Activated CD8-positive, alpha-beta memory T cell treated with anti-CD3 and anti-CD28 coated beads, Interleukin-2, amount 10 ng/mL, durations not matched to agents 7 days and 5 days (primary cell): ENCODE data around the gene SP7. TPM values are rescaled to one million over a fixed set of nuclear protein-coding genes. Genes with fewer than 3 reads are reported as not detected.
A peak's percentile ranks its signal among the peaks of the same experiment; 100 is the strongest.
"Not testable (repeated sequence)": the region's sequence is repeated elsewhere in the genome, so short reads cannot be mapped to it uniquely, and the experiment has no call there.

Experiments used
- ATAC-seq: fragments of 150-1000 bp; cut with Tn5 transposase; one replicate; pipeline ENCODE4 v1.10.0; 2021; ENCODE audit warnings: moderate library complexity
- CTCF ChIA-PET: fragments of 350-600 bp; sonication (Branson Sonifier 250); formaldehyde crosslinking; loops from one replicate; lab custom pipeline; 2021; ENCODE audit warnings: antibody characterized with exemption; lab: Charles Lee
- DNase-seq: peaks from one replicate; pipeline ENCODE4 v3.0.0-alpha.2; 2020
- H3K27ac Mint-ChIP-seq: one replicate; pipeline ENCODE4 v1.8.0; 2021; ENCODE audit warnings: mild to moderate bottlenecking, mixed read lengths
- H3K27me3 Mint-ChIP-seq: one replicate; pipeline ENCODE4 v1.8.0; 2021; ENCODE audit warnings: mixed read lengths
- H3K36me3 Mint-ChIP-seq: one replicate; pipeline ENCODE4 v1.8.0; 2021; ENCODE audit warnings: mild to moderate bottlenecking, mixed read lengths
- H3K4me1 Mint-ChIP-seq: one replicate; pipeline ENCODE4 v1.8.0; 2021; ENCODE audit warnings: mixed read lengths
- H3K4me3 Mint-ChIP-seq: one replicate; pipeline ENCODE4 v1.8.0; 2021; ENCODE audit warnings: mild to moderate bottlenecking, moderate library complexity, mixed read lengths
- H3K9me3 Mint-ChIP-seq: one replicate; pipeline ENCODE4 v1.8.0; 2022; ENCODE audit warnings: low read depth, mixed read lengths
- total RNA-seq, 2 experiments: library from RNA; stranded (reverse); gene quantifications; one replicate each; pipeline ENCODE4 v1.2.3, GENCODE V29; 2021

The SP7 gene
- total RNA-seq, 2 experiments from 2014 or later = not detected

- peak; percentile 72 for ATAC-seq
- Mint-ChIP-seq H3K4me1 (peaks cover 64% of the 10 kb centered on the region), H3K4me3 (peak within 1 kb of the TSS; percentile 81), H3K27me3 (no peaks in the 10 kb centered on the region), H3K9me3 (no peaks in the 10 kb centered on the region), H3K27ac (peak within 1 kb of the TSS; percentile 83), H3K36me3 (peaks cover 34% of the 10 kb centered on the region)
- peak; percentile 94 for DNase-seq
- CTCF ChIA-PET = interaction anchor here (0.9 to 7.4 kb wide), 14 partner anchors 11 to 141 kb away, joined by 3 to 83 read pairs (median 4); partner anchors contain the start of genes AAAS and ITGB7
These were observed 36.5 kb downstream of the SP7 start, which contains the start of gene MYG1 for GRCh38 chr12:53299454-53300180. TSS of gene MYG1 (plus strand) at chr12:53299695. CDS start at chr12:53299738, 43 bp downstream.

GRCh38 chr12:53299101-53299453, 37.1 kb downstream of the SP7 start:
- DNase-seq (peak; percentile 59), ATAC-seq (peak; percentile 32)
- peak overlapping the region; percentile 81 for H3K4me3 Mint-ChIP-seq
- peaks cover 37% of the 10 kb centered on the region for H3K36me3 Mint-ChIP-seq
- no peaks in the 10 kb centered on the region for H3K27me3 Mint-ChIP-seq
- H3K4me1 Mint-ChIP-seq = peaks cover 69% of the 10 kb centered on the region
- H3K27ac Mint-ChIP-seq = peak overlapping the region; percentile 83
- H3K9me3 Mint-ChIP-seq = no peaks in the 10 kb centered on the region
- CTCF ChIA-PET = interaction anchor here (0.9 to 7.4 kb wide), 12 partner anchors 10 to 140 kb away, joined by 3 to 83 read pairs (median 4); partner anchors contain the start of genes AAAS and ITGB7

GRCh38 chr12:53298164-53298563, 38.0 kb downstream of the SP7 start:
- no peak for DNase-seq
- Mint-ChIP-seq H3K4me1 (peaks cover 71% of the 10 kb centered on the region), H3K27ac (peak overlapping the region; percentile 44), H3K36me3 (peaks cover 41% of the 10 kb centered on the region), H3K4me3 (peak overlapping the region; percentile 25), H3K27me3 (no peaks in the 10 kb centered on the region), H3K9me3 (no peaks in the 10 kb centered on the region)
- ATAC-seq = no peak
- CTCF ChIA-PET = interaction anchor here (1.2 to 7.4 kb wide), 4 partner anchors 11 to 84 kb away, joined by 3 to 83 read pairs (median 11); partner anchors contain the start of gene AAAS

- H3K27me3 Mint-ChIP-seq, H3K9me3 Mint-ChIP-seq, ATAC-seq, DNase-seq: not testable (repeated sequence)
- Mint-ChIP-seq H3K4me3 (peak overlapping the region; percentile 98), H3K4me1 (peaks cover 64% of the 10 kb centered on the region), H3K27ac (peak overlapping the region; percentile 62), H3K36me3 (peaks cover 39% of the 10 kb centered on the region)
- CTCF ChIA-PET = interaction anchor here (0.6 to 7.4 kb wide), 7 partner anchors 25 to 212 kb away, joined by 3 to 83 read pairs (median 6); partner anchors contain the start of genes AAAS and ESPL1
These were observed 39.0 kb downstream of the SP7 start for GRCh38 chr12:53297106-53297505.

- Mint-ChIP-seq H3K4me1 (peaks cover 54% of the 10 kb centered on the region), H3K9me3 (no peaks in the 10 kb centered on the region), H3K4me3 (peak overlapping the region; percentile 98), H3K27ac (peak overlapping the region; percentile 92), H3K27me3 (no peaks in the 10 kb centered on the region), H3K36me3 (peaks cover 40% of the 10 kb centered on the region)
- ATAC-seq (peak; percentile 0), DNase-seq (no peak)
- CTCF ChIA-PET = interaction anchor here (0.6 to 4.4 kb wide), 17 partner anchors 9 to 230 kb away, joined by 3 to 49 read pairs (median 5); partner anchors contain the start of genes AAAS, CSAD and ZNF740
These were observed 40.3 kb downstream of the SP7 start for GRCh38 chr12:53295891-53296219.

- Mint-ChIP-seq H3K4me1 (peaks cover 49% of the 10 kb centered on the region), H3K27ac (peak within 1 kb of the TSS; percentile 92), H3K36me3 (peaks cover 43% of the 10 kb centered on the region), H3K4me3 (peak within 1 kb of the TSS; percentile 98), H3K9me3 (no peaks in the 10 kb centered on the region), H3K27me3 (no peaks in the 10 kb centered on the region)
- ATAC-seq (peak; percentile 88), DNase-seq (peak; percentile 93)
- CTCF ChIA-PET = interaction anchor here (0.6 to 4.4 kb wide), 21 partner anchors 8 to 229 kb away, joined by 3 to 49 read pairs (median 4); partner anchors contain the start of genes AAAS, CSAD, ESPL1 and ZNF740
These were observed 40.9 kb downstream of the SP7 start, which contains the start of gene PFDN5 for GRCh38 chr12:53295070-53295890. TSS of gene PFDN5 (plus strand) at chr12:53295542. CDS start at chr12:53295568, 26 bp downstream.

- no peaks in the 10 kb centered on the region for H3K9me3 Mint-ChIP-seq
- no peaks in the 10 kb centered on the region for H3K27me3 Mint-ChIP-seq
- DNase-seq (no peak), ATAC-seq (no peak)
- H3K36me3 Mint-ChIP-seq = peaks cover 49% of the 10 kb centered on the region
- H3K4me1 Mint-ChIP-seq = peaks cover 35% of the 10 kb centered on the region
- no peak overlapping the region for H3K27ac Mint-ChIP-seq
- CTCF ChIA-PET = interaction anchor here (0.8 to 4.4 kb wide), 5 partner anchors 29 to 84 kb away, joined by 3 to 49 read pairs (median 3); partner anchors contain the start of gene AAAS
- no peak overlapping the region for H3K4me3 Mint-ChIP-seq
These were observed 43.7 kb downstream of the SP7 start for GRCh38 chr12:53292426-53292825.

- CTCF ChIA-PET = interaction anchor here (1.3 to 1.7 kb wide), 3 partner anchors 21 to 218 kb away, joined by 3 to 4 read pairs (median 3); no protein-coding TSS in a partner anchor
- no peak for DNase-seq
- no peaks in the 10 kb centered on the region for H3K9me3 Mint-ChIP-seq
- H3K4me1 Mint-ChIP-seq = peaks cover 20% of the 10 kb centered on the region
- no peak overlapping the region for H3K4me3 Mint-ChIP-seq
- peaks cover 49% of the 10 kb centered on the region for H3K36me3 Mint-ChIP-seq
- H3K27ac Mint-ChIP-seq = no peak overlapping the region
- no peak for ATAC-seq
- H3K27me3 Mint-ChIP-seq = no peaks in the 10 kb centered on the region
These were observed 45.5 kb downstream of the SP7 start for GRCh38 chr12:53290661-53291060.

GRCh38 chr12:53289891-53290290, 46.3 kb downstream of the SP7 start:
- Mint-ChIP-seq H3K36me3 (peaks cover 47% of the 10 kb centered on the region), H3K9me3 (no peaks in the 10 kb centered on the region), H3K4me1 (peaks cover 13% of the 10 kb centered on the region), H3K27ac (no peak overlapping the region), H3K4me3 (no peak overlapping the region), H3K27me3 (no peaks in the 10 kb centered on the region)
- no peak for ATAC-seq
- no peak for DNase-seq
- CTCF ChIA-PET = interaction anchor here (1.4 to 2.7 kb wide), 3 partner anchors 21 to 73 kb away, joined by 3 to 9 read pairs (median 5); no protein-coding TSS in a partner anchor

- no peak for ATAC-seq
- H3K36me3 Mint-ChIP-seq = peaks cover 50% of the 10 kb centered on the region
These were observed 47.8 kb downstream of the SP7 start for GRCh38 chr12:53288322-53288721.

GRCh38 chr12:53287741-53288216, 48.4 kb downstream of the SP7 start:
- peak overlapping the region; percentile 5 for H3K27ac Mint-ChIP-seq

More at GRCh38 chr12:53288322-53288721, 47.8 kb downstream of the SP7 start:
- Mint-ChIP-seq H3K27me3 (no peaks in the 10 kb centered on the region), H3K4me3 (no peak overlapping the region), H3K9me3 (no peaks in the 10 kb centered on the region), H3K4me1 (peaks cover 4% of the 10 kb centered on the region), H3K27ac (no peak overlapping the region)
- DNase-seq = no peak
- CTCF ChIA-PET = interaction anchor here (0.7 to 6.2 kb wide), 13 partner anchors 10 to 282 kb away, joined by 3 to 43 read pairs (median 5); partner anchors contain the start of genes AAAS, CSAD, MYG1 and ZNF740

GRCh38 chr12:53286448-53286847, 49.7 kb downstream of the SP7 start:
- H3K27ac Mint-ChIP-seq = no peak overlapping the region
- no peak overlapping the region for H3K4me3 Mint-ChIP-seq
- ATAC-seq (no peak), DNase-seq (no peak)
- no peaks in the 10 kb centered on the region for H3K27me3 Mint-ChIP-seq
- no peaks in the 10 kb centered on the region for H3K9me3 Mint-ChIP-seq
- CTCF ChIA-PET = interaction anchor here (1.2 to 6.2 kb wide), 5 partner anchors 72 to 184 kb away, joined by 3 to 43 read pairs (median 23); partner anchors contain the start of genes CSAD, SOAT2 and ZNF740
- peaks cover 4% of the 10 kb centered on the region for H3K4me1 Mint-ChIP-seq
- H3K36me3 Mint-ChIP-seq = peaks cover 56% of the 10 kb centered on the region

More at GRCh38 chr12:53287741-53288216, 48.4 kb downstream of the SP7 start:
- DNase-seq = peak; percentile 75
- H3K27me3 Mint-ChIP-seq = no peaks in the 10 kb centered on the region
- H3K36me3 Mint-ChIP-seq = peaks cover 49% of the 10 kb centered on the region
- no peaks in the 10 kb centered on the region for H3K9me3 Mint-ChIP-seq
- peaks cover 4% of the 10 kb centered on the region for H3K4me1 Mint-ChIP-seq
- ATAC-seq = peak; percentile 80
- H3K4me3 Mint-ChIP-seq = no peak overlapping the region
- CTCF ChIA-PET = interaction anchor here (0.7 to 6.2 kb wide), 11 partner anchors 8 to 282 kb away, joined by 3 to 43 read pairs (median 6); partner anchors contain the start of genes CSAD, PFDN5 and ZNF740
